NOMO-1 treated with dmso at 0.1 percent for 144 hours (cell line): ENCODE data around the gene FBLN1.
"Not testable (repeated sequence)": the region's sequence is repeated elsewhere in the genome, so short reads cannot be mapped to it uniquely, and the experiment has no call there.

ENCODE experiments used
- DNase-seq: peaks from one replicate; lab custom pipeline; 2025; ENCODE audit not compliant: unreplicated experiment; lab: John Stamatoyannopoulos, UW

The FBLN1 gene, protein sequence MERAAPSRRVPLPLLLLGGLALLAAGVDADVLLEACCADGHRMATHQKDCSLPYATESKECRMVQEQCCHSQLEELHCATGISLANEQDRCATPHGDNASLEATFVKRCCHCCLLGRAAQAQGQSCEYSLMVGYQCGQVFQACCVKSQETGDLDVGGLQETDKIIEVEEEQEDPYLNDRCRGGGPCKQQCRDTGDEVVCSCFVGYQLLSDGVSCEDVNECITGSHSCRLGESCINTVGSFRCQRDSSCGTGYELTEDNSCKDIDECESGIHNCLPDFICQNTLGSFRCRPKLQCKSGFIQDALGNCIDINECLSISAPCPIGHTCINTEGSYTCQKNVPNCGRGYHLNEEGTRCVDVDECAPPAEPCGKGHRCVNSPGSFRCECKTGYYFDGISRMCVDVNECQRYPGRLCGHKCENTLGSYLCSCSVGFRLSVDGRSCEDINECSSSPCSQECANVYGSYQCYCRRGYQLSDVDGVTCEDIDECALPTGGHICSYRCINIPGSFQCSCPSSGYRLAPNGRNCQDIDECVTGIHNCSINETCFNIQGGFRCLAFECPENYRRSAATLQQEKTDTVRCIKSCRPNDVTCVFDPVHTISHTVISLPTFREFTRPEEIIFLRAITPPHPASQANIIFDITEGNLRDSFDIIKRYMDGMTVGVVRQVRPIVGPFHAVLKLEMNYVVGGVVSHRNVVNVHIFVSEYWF

GRCh38 chr22:45502215-45503049 is at the start of gene FBLN1:
Gene FBLN1, plus strand, starts transcription at chr22:45502883. Its CDS starts 103 bp downstream, at chr22:45502986.
- DNase-seq: no peak

DNA sequence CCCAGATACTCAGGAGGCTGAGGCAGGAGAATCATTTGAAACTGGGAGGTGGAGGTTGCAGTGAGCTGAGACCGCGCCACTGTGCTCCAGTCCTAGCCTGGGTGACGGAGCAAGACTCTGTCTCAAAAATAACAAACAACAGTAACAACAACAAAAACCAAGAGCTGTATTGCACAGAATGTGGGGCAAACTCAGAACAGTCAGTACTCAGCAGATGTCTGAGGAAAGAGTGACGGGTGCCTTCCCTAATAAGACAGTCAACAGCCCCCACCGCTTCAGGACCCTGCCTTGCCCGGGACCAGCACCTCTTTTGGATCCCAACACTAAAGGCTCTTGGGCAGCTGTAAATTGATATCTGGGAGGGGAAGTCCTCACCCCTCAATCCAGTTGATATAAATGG is 48.9 kb upstream of the FBLN1 start:
- DNase-seq: no peak

DNA sequence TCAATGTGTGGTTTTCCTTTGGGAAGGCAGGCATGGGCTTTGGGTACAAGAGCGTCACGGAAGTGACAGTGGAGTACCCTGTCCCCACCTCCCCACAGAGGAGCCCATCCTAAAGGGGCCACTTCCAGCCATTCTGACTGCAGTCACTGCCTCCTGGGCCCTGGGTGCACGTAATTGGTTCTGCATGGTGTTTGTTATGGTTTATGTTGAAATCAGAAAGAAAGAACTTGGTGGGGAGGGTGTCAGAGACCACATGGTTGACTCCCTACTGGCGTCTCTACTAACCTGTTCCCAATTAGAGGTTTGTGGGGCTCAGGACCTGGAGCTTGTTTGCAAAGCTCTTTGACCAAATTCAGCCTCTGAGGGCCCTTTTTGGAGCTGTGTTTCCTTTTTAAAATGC is 48.4 kb upstream of the FBLN1 start:
- no peak for DNase-seq

DNA sequence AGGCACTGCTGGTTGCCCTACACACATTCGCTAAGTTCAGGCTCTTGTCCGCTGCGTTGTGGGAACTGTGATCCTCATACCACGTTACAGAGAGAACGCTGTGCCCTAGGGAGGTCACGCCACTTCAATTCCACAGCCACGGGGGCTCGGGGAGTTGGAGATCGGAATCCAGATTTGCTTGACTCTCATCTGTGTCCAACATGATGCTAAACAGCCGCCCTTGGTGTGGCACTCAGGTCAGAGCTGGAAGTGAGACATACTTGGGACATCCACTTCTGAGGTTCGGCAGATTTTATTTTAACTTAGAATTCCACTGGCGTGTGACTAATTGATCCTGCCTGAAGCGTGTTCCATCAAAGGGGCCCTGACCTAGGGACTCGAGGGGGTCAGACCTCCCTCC is 47.5 kb upstream of the FBLN1 start:
- DNase-seq: no peak

DNA sequence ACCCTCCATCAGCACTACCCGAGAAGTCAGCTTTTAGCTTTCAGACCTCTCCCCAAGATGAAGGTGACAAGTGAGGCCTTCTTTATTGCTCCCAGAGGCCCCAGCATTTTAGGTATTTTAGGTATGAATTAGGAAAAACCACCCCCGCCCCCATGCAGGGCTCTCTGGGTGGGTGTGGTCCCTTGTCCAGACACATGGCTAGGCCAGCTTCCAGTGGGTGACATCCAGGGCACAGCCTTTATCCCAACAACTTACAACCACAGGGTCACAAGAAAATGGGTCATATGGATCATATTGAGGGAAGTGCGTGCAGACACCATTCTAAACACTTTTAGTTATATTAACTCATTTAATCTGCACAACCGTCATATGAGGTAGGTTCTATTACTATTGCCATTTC is 47.1 kb upstream of the FBLN1 start:
- no peak for DNase-seq

GRCh38 chr22:45456811-45457210 is 45.9 kb upstream of the FBLN1 start:
- DNase-seq: no peak

GRCh38 chr22:45458532-45458931 is 44.2 kb upstream of the FBLN1 start:
- DNase-seq: no peak

DNA sequence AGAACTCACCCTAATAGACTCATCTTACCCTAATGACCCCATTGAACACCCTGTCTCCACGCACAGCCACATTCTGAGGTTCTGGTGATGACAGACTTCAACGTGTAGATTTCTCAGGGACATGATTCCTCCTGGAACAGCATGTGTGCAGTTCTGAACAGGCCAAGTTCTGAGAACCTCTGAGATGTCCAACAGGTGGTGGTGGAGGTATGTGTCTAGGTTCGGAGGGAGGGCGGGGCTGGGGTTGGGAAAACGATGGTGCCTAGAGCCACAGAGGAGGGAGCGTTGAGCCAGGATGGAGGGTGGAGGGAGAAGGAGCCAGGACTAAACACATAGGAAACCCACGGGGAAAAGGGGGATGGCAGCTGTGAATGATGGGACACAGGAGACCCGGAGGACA is 43.4 kb upstream of the FBLN1 start:
- no peak for DNase-seq

- no peak for DNase-seq
Observed at GRCh38 chr22:45460288-45461109, 42.2 kb upstream of the FBLN1 start.

DNA sequence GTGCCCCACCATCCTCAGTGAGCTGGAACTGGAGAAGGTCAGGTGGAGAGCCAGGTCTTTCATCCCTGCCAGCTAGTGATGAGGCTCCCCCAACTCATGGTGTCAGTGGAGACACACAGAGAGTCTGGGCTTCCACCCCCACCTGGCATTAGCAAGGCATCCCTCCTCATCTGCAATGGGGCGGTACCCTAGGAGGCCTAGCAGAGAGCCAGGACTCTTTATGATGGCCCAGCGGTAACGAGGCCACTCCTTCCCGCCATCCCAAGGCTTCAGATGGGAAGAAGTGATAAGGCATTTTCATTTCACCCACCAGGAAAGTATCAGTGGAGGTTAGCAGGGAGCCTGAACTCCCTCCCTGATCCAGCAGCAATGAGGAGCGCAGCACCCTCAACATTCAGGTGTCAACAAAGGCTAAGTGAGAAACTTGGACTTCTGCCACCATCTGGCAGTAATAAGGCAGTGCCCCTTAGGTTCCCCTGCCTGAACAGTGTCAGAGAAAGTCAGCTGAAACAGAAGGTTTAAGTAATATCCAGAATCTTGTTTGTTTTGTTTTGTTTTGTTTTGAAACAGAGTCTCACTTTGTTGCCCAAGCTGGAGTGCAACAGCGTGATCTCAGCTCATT is 40.5 kb upstream of the FBLN1 start:
- no peak for DNase-seq

DNA sequence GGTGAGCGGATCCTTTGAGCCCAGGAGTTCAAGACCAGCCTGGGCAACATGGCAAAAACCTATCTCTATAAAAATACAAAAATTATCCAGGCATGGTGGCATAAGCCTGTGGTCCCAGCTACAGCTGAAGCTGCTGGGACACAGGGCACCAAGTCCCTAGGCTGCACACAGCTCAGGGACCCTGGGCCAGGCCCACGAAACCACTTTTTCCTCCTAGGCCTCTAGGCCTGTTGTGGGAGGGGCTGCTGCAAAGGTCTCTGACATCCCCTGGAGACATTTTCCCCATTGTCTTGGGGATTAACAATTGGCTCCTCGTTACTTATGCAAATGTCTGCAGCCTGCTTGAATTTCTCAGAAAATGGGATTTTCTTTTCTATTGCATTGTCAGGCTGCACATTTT is 39.0 kb upstream of the FBLN1 start:
- DNase-seq: not testable (repeated sequence)

DNA sequence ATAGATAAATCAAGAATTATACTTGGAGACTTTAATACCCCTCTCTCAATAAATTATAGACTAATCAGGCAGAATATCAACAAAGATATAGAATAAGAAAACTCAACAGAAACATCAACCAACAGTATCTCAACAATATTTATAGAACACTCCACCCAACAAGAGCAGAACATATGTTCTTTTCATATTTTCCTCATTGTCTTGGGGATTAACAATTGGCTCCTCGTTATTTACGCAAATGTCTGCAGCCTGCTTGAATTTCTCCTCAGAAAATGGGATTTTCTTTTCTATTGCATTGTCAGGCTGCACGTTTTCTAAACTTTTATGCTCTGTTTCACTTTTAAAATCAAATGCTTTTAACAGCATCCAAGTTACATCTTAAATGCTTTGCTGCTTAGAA is 37.0 kb upstream of the FBLN1 start:
- no peak for DNase-seq

DNA sequence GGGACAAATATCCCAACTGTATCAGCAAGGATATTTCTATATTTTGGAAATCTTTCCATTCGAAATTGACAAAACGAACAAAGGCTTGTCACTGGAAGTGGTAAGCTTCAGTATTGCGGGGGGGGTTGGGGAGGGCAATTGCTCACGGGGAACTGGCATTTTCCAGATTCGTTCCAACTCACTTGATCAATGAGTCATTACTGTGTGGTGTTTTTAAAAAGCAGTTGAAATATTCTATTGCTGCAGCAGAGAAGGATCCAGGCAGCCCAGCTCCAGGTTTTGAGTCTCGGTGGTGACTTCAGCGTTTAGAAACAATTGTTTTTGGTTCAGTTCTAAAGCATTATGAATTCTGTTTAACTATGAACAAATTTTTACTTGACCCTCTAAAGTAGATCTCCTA is 33.8 kb upstream of the FBLN1 start:
- no peak for DNase-seq

DNA sequence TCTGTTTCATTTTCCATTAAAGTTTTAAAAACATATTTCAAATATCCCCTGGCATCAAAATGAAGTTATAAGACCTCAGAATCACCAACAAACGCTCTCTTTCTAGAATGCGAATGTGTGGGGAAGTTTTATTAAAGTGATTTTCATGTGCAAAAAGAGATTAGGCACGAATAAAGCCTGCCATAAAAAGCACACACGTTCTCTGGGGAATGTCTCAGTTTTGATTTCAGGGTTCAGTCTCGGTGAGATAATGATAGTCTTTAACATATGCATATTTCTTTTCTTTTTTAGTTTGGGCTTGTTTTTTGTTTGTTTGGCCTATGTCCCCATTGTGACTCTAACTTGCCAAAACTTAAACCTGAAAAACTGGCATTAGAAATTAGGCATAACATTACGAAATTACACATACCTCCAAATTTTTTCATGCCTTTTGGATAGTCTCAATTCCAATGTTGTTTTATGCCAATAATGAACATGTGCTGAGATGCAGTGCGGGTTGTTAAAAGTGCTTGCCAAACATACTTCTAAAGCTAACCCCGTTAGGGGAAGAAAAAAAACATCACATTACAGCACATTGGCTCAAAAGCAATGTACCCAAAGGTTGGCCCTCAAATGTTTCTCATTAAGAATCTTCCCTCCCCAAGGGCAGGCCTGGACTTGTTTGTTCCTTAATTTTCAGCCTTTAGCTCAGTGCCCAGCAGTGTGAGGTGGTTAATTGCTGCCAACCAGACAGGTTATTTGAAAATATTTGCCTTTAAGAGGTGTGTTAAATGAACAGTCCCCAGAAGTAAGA is 33.2 kb upstream of the FBLN1 start:
- DNase-seq: peak; percentile 80

- DNase-seq: no peak
Observed at GRCh38 chr22:45470871-45471270, 31.8 kb upstream of the FBLN1 start.

DNA sequence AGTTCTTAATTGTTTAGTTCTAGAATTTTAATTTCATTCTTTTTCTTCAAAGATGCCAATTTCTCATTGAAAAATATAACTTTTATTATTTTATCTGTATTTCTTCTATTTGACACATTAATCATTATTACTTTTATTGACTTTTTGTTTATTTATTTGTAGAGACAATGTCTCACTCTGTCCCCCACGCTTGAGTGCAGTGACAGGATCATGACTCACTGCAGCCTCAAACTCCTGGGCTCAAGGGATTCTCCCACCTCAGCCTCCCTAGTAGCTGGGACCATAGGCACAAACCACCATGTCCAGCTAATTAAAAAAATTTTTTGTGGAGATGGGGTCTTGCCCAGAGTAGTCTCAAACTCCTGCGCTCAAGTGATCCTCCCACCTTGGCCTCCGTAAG is 30.3 kb upstream of the FBLN1 start:
- no peak for DNase-seq

DNA sequence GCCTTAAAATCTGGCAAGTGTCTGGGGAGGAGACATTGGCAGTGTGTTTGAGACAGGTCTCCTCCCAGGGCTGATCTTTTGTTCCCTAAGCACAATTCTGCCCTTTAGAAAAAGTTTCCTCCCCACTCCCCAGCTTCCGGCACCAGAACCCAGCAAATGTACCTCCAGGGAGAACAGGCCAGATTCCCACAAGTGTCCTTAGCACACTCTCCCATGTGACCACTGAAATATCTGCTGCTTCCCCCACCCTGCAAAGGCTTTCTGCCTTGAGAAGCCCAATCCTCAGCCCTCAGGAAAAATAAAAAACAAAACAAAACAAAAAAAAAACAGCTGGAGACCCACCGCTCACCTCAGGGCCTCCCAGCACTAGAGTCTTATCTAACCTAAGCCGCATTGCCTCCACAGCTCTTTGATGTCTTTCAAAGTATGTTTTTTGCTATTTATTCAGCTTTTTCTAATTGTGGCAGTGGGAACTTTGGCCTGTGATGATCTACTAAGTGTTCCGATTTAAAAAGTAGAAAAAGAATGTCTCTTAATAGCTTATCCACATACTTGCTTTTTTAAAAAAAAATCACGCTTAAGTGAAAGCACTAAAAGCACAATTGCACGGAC is 29.0 kb upstream of the FBLN1 start:
- no peak for DNase-seq

DNA sequence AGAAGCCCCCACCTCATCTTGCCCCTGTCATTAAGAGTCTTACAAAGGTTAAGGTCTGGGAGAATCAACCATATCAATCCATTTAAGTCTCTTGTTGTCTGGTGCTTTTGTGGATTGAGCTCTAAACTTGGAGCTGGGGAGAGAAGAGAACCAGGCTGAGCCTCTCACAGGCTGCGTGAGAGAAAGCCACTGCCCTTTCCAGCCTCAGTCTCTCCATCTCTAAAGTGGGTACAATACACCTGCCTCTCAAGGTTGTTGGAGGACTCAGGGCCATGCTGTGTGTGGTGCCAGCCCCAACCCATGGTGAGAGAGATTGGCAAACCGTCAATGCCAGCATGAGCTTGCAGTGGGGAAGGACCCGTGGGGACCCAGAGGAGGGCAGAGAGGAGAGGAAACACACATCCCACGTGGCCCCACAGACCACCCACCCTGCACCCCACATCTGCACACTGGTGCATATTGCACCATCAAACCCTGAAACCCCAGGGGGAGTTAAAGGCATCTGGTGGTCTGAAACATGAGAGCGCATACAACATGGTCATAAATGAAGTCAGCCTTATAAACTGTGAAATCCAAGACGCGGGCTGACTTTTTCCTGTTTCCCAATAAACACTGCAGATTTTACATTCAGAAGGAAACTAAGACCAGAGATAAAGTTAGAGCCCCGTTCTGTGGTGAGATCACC is 27.5 kb upstream of the FBLN1 start:
- no peak for DNase-seq
